ENCODE measurements around the gene CHI3L1. TPM values are rescaled to one million over a fixed set of nuclear protein-coding genes. Genes with fewer than 3 reads are reported as not detected.

Gene CHI3L1
- total RNA-seq, 1 experiment from 2014 or later, result 0.08 TPM

- peak; percentile 26 for DNase-seq (ENCODE audit: low read depth, low spot score)
- in situ Hi-C loops (cut with HindIII; ENCODE audit: low pct_unique_long_range_greater_than_20kb, low sequenced_read_pairs), result no loop called here
Observed at GRCh38 chr1:203148127-203148526, 38.4 kb downstream of the CHI3L1 start.

- in situ Hi-C loops (cut with HindIII; ENCODE audit: low pct_unique_long_range_greater_than_20kb, low sequenced_read_pairs), result no loop called here
- peak; percentile 26 for DNase-seq (ENCODE audit: low read depth, low spot score)
Observed at GRCh38 chr1:203147376-203147775, 39.1 kb downstream of the CHI3L1 start.

GRCh38 chr1:203146537-203146936, 40.0 kb downstream of the CHI3L1 start:
- no peak for DNase-seq (ENCODE audit: low read depth, low spot score)
- in situ Hi-C loops (cut with HindIII; ENCODE audit: low pct_unique_long_range_greater_than_20kb, low sequenced_read_pairs), result no loop called here

GRCh38 chr1:203146042-203146369, 40.5 kb downstream of the CHI3L1 start:
- in situ Hi-C loops (cut with HindIII; ENCODE audit: low pct_unique_long_range_greater_than_20kb, low sequenced_read_pairs), result no loop called here
- DNase-seq (ENCODE audit: low read depth, low spot score), result no peak

GRCh38 chr1:203145321-203146041, 41.0 kb downstream of the CHI3L1 start:
- DNase-seq (ENCODE audit: low read depth, low spot score), result no peak
- in situ Hi-C loops (cut with HindIII; ENCODE audit: low pct_unique_long_range_greater_than_20kb, low sequenced_read_pairs), result no loop called here

GRCh38 chr1:203144661-203145060, 41.8 kb downstream of the CHI3L1 start:
- in situ Hi-C loops (cut with HindIII; ENCODE audit: low pct_unique_long_range_greater_than_20kb, low sequenced_read_pairs), result no loop called here
- DNase-seq (ENCODE audit: low read depth, low spot score), result peak; percentile 74

GRCh38 chr1:203143641-203144040, 42.9 kb downstream of the CHI3L1 start:
- DNase-seq (ENCODE audit: low read depth, low spot score), result no peak
- in situ Hi-C loops (cut with HindIII; ENCODE audit: low pct_unique_long_range_greater_than_20kb, low sequenced_read_pairs), result no loop called here

- no peak for DNase-seq (ENCODE audit: low read depth, low spot score)
- in situ Hi-C loops (cut with HindIII; ENCODE audit: low pct_unique_long_range_greater_than_20kb, low sequenced_read_pairs), result no loop called here
Observed at GRCh38 chr1:203142684-203143408, 43.7 kb downstream of the CHI3L1 start.

- in situ Hi-C loops (cut with HindIII; ENCODE audit: low pct_unique_long_range_greater_than_20kb, low sequenced_read_pairs), result no loop called here
Observed at GRCh38 chr1:203142124-203142523, 44.4 kb downstream of the CHI3L1 start.

GRCh38 chr1:203140743-203141520, 45.6 kb downstream of the CHI3L1 start:
- in situ Hi-C loops (cut with HindIII; ENCODE audit: low pct_unique_long_range_greater_than_20kb, low sequenced_read_pairs), result no loop called here
- DNase-seq (ENCODE audit: low read depth, low spot score), result peak; percentile 54

More at GRCh38 chr1:203142124-203142523, 44.4 kb downstream of the CHI3L1 start:
- DNase-seq (ENCODE audit: low read depth, low spot score), result no peak

GRCh38 chr1:203139976-203140475, 46.5 kb downstream of the CHI3L1 start:
- in situ Hi-C loops (cut with HindIII; ENCODE audit: low pct_unique_long_range_greater_than_20kb, low sequenced_read_pairs), result no loop called here
- no peak for DNase-seq (ENCODE audit: low read depth, low spot score)

- DNase-seq (ENCODE audit: low read depth, low spot score), result no peak
- in situ Hi-C loops (cut with HindIII; ENCODE audit: low pct_unique_long_range_greater_than_20kb, low sequenced_read_pairs), result no loop called here
Observed at GRCh38 chr1:203138066-203138465, 48.4 kb downstream of the CHI3L1 start.

- DNase-seq (ENCODE audit: low read depth, low spot score), result no peak
- in situ Hi-C loops (cut with HindIII; ENCODE audit: low pct_unique_long_range_greater_than_20kb, low sequenced_read_pairs), result no loop called here
Observed at GRCh38 chr1:203137324-203137723, 49.2 kb downstream of the CHI3L1 start.

- DNase-seq (ENCODE audit: low read depth, low spot score), result no peak
- in situ Hi-C loops (cut with HindIII; ENCODE audit: low pct_unique_long_range_greater_than_20kb, low sequenced_read_pairs), result no loop called here
Observed at GRCh38 chr1:203136409-203137042, 50.0 kb downstream of the CHI3L1 start.

- in situ Hi-C loops (cut with HindIII; ENCODE audit: low pct_unique_long_range_greater_than_20kb, low sequenced_read_pairs), result no loop called here
- no peak for DNase-seq (ENCODE audit: low read depth, low spot score)
Observed at GRCh38 chr1:203135636-203136305, 50.7 kb downstream of the CHI3L1 start.

- DNase-seq (ENCODE audit: low read depth, low spot score), result no peak
- in situ Hi-C loops (cut with HindIII; ENCODE audit: low pct_unique_long_range_greater_than_20kb, low sequenced_read_pairs), result no loop called here
Observed at GRCh38 chr1:203133970-203134725, 52.4 kb downstream of the CHI3L1 start.

Data from SK-MEL-5 (cell line).